Activated naive CD4-positive, alpha-beta T cell treated with anti-CD3 and anti-CD28 coated beads for 36 hours (primary cell): ENCODE data around the gene VWA2. TPM values are rescaled to one million over a fixed set of nuclear protein-coding genes. Genes with fewer than 3 reads are reported as not detected.
"Not testable (repeated sequence)": the region's sequence is repeated elsewhere in the genome, so short reads cannot be mapped to it uniquely, and the experiment has no call there.

ENCODE experiments used
- CTCF ChIA-PET: fragments of 350-600 bp; sonication (Branson Sonifier 250); formaldehyde crosslinking; loops from one replicate; lab custom pipeline; 2021; ENCODE audit warnings: antibody characterized with exemption; lab: Charles Lee
- DNase-seq: peaks from one replicate; pipeline ENCODE4 v3.0.0-alpha.2; 2020
- H3K27ac Mint-ChIP-seq: one replicate; pipeline ENCODE4 v1.8.0; 2021; ENCODE audit warnings: mild to moderate bottlenecking, mixed read lengths
- H3K27me3 Mint-ChIP-seq: one replicate; pipeline ENCODE4 v1.8.0; 2021; ENCODE audit warnings: low read depth, mixed read lengths
- H3K36me3 Mint-ChIP-seq: one replicate; pipeline ENCODE4 v1.8.0; 2021; ENCODE audit warnings: low read depth, mixed read lengths
- H3K4me1 Mint-ChIP-seq: one replicate; pipeline ENCODE4 v1.8.0; 2021; ENCODE audit warnings: low read depth, mixed read lengths
- H3K4me3 Mint-ChIP-seq: one replicate; pipeline ENCODE4 v1.8.0; 2021; ENCODE audit warnings: mild to moderate bottlenecking, moderate library complexity, mixed read lengths
- H3K9me3 Mint-ChIP-seq: one replicate; pipeline ENCODE4 v1.8.0; 2021; ENCODE audit warnings: mixed read lengths
- intact Hi-C: fragments of 100-400 bp; cut with micrococcal nuclease; formaldehyde crosslinking; loops from one replicate; pipeline ENCODE4 v1.15.1; 2023
- total RNA-seq, 2 experiments: library from RNA; stranded (reverse); gene quantifications; one replicate each; pipeline ENCODE4 v1.2.3, GENCODE V29; 2021

VWA2 gene
- total RNA-seq, 2 experiments from 2014 or later = not detected

- Mint-ChIP-seq H3K27ac (no peak overlapping the region), H3K4me1 (no peaks in the 10 kb centered on the region), H3K36me3 (no peaks in the 10 kb centered on the region), H3K4me3 (no peak overlapping the region), H3K9me3 (no peaks in the 10 kb centered on the region), H3K27me3 (no peaks in the 10 kb centered on the region)
- CTCF ChIA-PET = interaction anchor here (0.6 kb wide), 1 partner anchor 1336 kb away, joined by 4 read pairs; no protein-coding TSS in a partner anchor
- intact Hi-C loops = no loop called here
- no peak for DNase-seq
These were observed 90.7 kb downstream of the VWA2 start for GRCh38 chr10:114329634-114330365.

- Mint-ChIP-seq H3K4me3 (no peak overlapping the region), H3K4me1 (no peaks in the 10 kb centered on the region), H3K27ac (no peak overlapping the region), H3K27me3 (no peaks in the 10 kb centered on the region), H3K9me3 (no peaks in the 10 kb centered on the region), H3K36me3 (no peaks in the 10 kb centered on the region)
- intact Hi-C loops = no loop called here
- CTCF ChIA-PET = no interaction called here
- no peak for DNase-seq
These were observed 93.5 kb downstream of the VWA2 start for GRCh38 chr10:114332301-114333192.

- H3K27ac Mint-ChIP-seq, H3K9me3 Mint-ChIP-seq, H3K4me3 Mint-ChIP-seq, intact Hi-C loops, H3K27me3 Mint-ChIP-seq, H3K4me1 Mint-ChIP-seq, H3K36me3 Mint-ChIP-seq, CTCF ChIA-PET, DNase-seq: not testable (repeated sequence)
These were observed 94.4 kb downstream of the VWA2 start for GRCh38 chr10:114333441-114333840.

DNA sequence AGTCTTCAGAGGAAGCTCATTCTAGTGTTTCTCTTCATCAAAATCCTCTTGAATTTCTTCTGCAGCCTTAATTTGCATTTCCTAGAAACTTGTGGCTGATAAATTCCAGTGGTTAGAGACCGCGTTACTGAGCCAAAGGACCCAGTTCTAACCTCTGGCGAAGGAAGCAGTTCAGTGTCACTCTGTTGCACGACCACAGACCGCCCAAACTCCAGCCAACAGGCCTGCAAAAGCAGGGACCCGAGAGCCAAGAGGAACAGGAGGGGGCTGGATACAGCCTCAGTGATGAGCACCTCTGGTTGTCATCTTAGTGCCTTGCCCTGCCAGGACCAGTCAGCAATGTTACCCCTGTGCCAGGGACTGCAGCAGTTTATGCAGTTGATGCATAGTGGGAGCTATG is 95.2 kb downstream of the VWA2 start:
- H3K4me1 Mint-ChIP-seq = no peaks in the 10 kb centered on the region
- intact Hi-C loops = no loop called here
- CTCF ChIA-PET = no interaction called here
- H3K27ac Mint-ChIP-seq = no peak overlapping the region
- DNase-seq = no peak
- H3K4me3 Mint-ChIP-seq = no peak overlapping the region
- no peaks in the 10 kb centered on the region for H3K27me3 Mint-ChIP-seq
- H3K9me3 Mint-ChIP-seq = no peaks in the 10 kb centered on the region
- H3K36me3 Mint-ChIP-seq = no peaks in the 10 kb centered on the region

DNA sequence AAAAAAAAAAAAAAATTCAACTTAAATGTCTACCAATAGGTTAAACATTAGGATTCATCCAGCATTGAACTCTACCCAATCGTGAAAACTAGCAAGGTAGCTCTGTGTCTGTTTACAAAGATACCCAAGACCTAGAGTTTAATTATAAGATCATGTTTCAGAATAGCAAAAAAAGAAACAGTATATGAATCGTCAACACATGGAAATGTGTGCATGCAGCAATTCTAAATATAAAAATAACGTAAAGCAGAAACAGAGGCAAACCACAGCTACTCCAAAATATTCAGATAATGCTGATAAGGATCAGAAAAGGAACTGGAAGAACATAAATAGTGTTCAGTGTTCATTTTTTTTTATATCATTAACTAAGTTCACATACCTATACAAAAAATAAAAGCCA is 96.6 kb downstream of the VWA2 start:
- no peaks in the 10 kb centered on the region for H3K9me3 Mint-ChIP-seq
- H3K4me3 Mint-ChIP-seq = no peak overlapping the region
- no peaks in the 10 kb centered on the region for H3K27me3 Mint-ChIP-seq
- no peak overlapping the region for H3K27ac Mint-ChIP-seq
- intact Hi-C loops = no loop called here
- no peak for DNase-seq
- CTCF ChIA-PET = interaction anchor here (0.6 to 0.7 kb wide), 2 partner anchors 96 to 294 kb away, joined by 3 read pairs; no protein-coding TSS in a partner anchor
- H3K36me3 Mint-ChIP-seq = no peaks in the 10 kb centered on the region
- no peaks in the 10 kb centered on the region for H3K4me1 Mint-ChIP-seq

GRCh38 chr10:114336823-114337509 is 97.9 kb downstream of the VWA2 start:
- Mint-ChIP-seq H3K9me3 (no peaks in the 10 kb centered on the region), H3K27me3 (no peaks in the 10 kb centered on the region), H3K27ac (no peak overlapping the region), H3K36me3 (no peaks in the 10 kb centered on the region), H3K4me3 (no peak overlapping the region), H3K4me1 (no peaks in the 10 kb centered on the region)
- intact Hi-C loops = no loop called here
- no peak for DNase-seq
- CTCF ChIA-PET = interaction anchor here (1.9 kb wide), 1 partner anchor 33 kb away, joined by 6 read pairs; no protein-coding TSS in a partner anchor

- Mint-ChIP-seq H3K27ac (no peak overlapping the region), H3K4me3 (no peak overlapping the region), H3K9me3 (no peaks in the 10 kb centered on the region), H3K36me3 (no peaks in the 10 kb centered on the region), H3K4me1 (no peaks in the 10 kb centered on the region), H3K27me3 (no peaks in the 10 kb centered on the region)
- intact Hi-C loops = no loop called here
- CTCF ChIA-PET = interaction anchor here (1.9 kb wide), 1 partner anchor 34 kb away, joined by 6 read pairs; no protein-coding TSS in a partner anchor
- no peak for DNase-seq
These were observed 98.7 kb downstream of the VWA2 start for GRCh38 chr10:114337510-114338462.

GRCh38 chr10:114340816-114341215 is 101.8 kb downstream of the VWA2 start:
- H3K4me3 Mint-ChIP-seq = no peak overlapping the region
- intact Hi-C loops = no loop called here
- H3K27me3 Mint-ChIP-seq = no peaks in the 10 kb centered on the region
- DNase-seq = no peak
- no peaks in the 10 kb centered on the region for H3K36me3 Mint-ChIP-seq
- CTCF ChIA-PET = no interaction called here
- no peaks in the 10 kb centered on the region for H3K4me1 Mint-ChIP-seq
- no peaks in the 10 kb centered on the region for H3K9me3 Mint-ChIP-seq
- H3K27ac Mint-ChIP-seq = no peak overlapping the region

Other genes starting within 250 kb of the VWA2 start
- gene ADRB1, start 195.4 kb upstream of the VWA2 start, total RNA-seq = not detected
- gene CCDC186, start 65.1 kb upstream of the VWA2 start, total RNA-seq = 10 to 100 TPM; 10.3 to 13.7 TPM
- gene TDRD1, start 59.9 kb upstream of the VWA2 start, total RNA-seq = under 1 TPM; 0.47 to 0.79 TPM
- under 1 TPM; 0.86 to 0.98 TPM for gene AFAP1L2, start 165.2 kb downstream of the VWA2 start, total RNA-seq